ENCODE results near the gene AIFM3. TPM values are rescaled to one million over a fixed set of nuclear protein-coding genes. Genes with fewer than 3 reads are reported as not detected.
"Not testable (repeated sequence)": the region's sequence is repeated elsewhere in the genome, so short reads cannot be mapped to it uniquely, and the experiment has no call there.

The AIFM3 gene
- total RNA-seq, 1 donor from 2014 or later = 0.47 TPM

DNA sequence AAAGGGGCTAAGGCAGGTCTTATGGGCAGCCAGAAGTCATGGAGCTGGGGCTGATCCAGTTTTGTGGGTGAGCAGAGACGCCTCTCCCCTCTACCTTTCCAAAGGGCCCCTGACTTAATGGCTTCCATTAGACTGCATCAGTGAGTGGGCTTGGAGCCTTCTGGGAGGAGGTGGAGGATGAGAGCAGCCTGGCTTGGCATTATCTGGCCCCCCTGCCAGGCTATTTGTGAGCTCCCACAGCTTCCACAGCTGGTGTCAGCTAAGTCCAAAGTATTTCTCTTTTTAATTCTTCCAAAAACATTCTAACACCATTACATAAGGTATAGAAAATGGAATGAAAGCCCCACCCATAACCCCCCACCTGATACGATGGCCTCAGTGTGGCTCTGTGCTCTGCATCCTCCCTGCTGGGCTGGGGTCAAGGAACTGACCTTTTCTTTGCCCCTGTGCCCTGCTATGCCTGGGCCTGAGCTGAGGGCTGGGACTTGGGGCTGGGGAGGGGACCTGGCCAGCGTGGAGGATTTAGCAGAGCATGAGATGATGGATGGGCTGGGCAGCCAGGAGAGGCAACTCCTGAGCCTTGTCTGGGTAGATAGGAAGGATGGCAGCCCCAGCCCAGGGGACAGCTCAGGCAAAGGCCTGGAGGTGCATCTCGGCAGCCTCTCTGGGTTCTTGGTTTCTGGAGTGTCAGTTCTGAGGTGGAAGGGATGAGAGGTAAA, 4.0 kb downstream of the AIFM3 start:
- H3K4me1 Mint-ChIP-seq (ENCODE audit: low read depth) = peaks cover 3% of the 10 kb centered on the region
- no peak for DNase-seq (ENCODE audit: low spot score)
- no peaks in the 10 kb centered on the region for H3K27me3 Mint-ChIP-seq (ENCODE audit: low read depth)
- H3K27ac Mint-ChIP-seq (ENCODE audit: unreplicated experiment) = no peak overlapping the region
- TF ChIP-seq, protein P1, sequence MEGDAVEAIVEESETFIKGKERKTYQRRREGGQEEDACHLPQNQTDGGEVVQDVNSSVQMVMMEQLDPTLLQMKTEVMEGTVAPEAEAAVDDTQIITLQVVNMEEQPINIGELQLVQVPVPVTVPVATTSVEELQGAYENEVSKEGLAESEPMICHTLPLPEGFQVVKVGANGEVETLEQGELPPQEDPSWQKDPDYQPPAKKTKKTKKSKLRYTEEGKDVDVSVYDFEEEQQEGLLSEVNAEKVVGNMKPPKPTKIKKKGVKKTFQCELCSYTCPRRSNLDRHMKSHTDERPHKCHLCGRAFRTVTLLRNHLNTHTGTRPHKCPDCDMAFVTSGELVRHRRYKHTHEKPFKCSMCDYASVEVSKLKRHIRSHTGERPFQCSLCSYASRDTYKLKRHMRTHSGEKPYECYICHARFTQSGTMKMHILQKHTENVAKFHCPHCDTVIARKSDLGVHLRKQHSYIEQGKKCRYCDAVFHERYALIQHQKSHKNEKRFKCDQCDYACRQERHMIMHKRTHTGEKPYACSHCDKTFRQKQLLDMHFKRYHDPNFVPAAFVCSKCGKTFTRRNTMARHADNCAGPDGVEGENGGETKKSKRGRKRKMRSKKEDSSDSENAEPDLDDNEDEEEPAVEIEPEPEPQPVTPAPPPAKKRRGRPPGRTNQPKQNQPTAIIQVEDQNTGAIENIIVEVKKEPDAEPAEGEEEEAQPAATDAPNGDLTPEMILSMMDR (IDR thresholded peaks at IDR 0.05) = no peak
- no peaks in the 10 kb centered on the region for H3K36me3 Mint-ChIP-seq (ENCODE audit: low read depth)
- no peaks in the 10 kb centered on the region for H3K9me3 Mint-ChIP-seq (ENCODE audit: low read depth)
- no peak overlapping the region for H3K4me3 Mint-ChIP-seq (ENCODE audit: unreplicated experiment)

GRCh38 chr22:20972014-20972694, 5.1 kb downstream of the AIFM3 start:
- not testable (repeated sequence) for DNase-seq (ENCODE audit: low spot score); H3K9me3 Mint-ChIP-seq (ENCODE audit: low read depth); H3K4me1 Mint-ChIP-seq (ENCODE audit: low read depth); H3K4me3 Mint-ChIP-seq (ENCODE audit: unreplicated experiment); H3K27ac Mint-ChIP-seq (ENCODE audit: unreplicated experiment); H3K27me3 Mint-ChIP-seq (ENCODE audit: low read depth); H3K36me3 Mint-ChIP-seq (ENCODE audit: low read depth)

- Mint-ChIP-seq H3K27me3 (ENCODE audit: low read depth) (no peaks in the 10 kb centered on the region), H3K36me3 (ENCODE audit: low read depth) (no peaks in the 10 kb centered on the region), H3K9me3 (ENCODE audit: low read depth) (no peaks in the 10 kb centered on the region), H3K4me1 (ENCODE audit: low read depth) (peaks cover 3% of the 10 kb centered on the region), H3K27ac (ENCODE audit: unreplicated experiment) (no peak overlapping the region), H3K4me3 (ENCODE audit: unreplicated experiment) (no peak overlapping the region)
- TF ChIP-seq, protein P1 (IDR thresholded peaks at IDR 0.05) = no peak
- DNase-seq (ENCODE audit: low spot score) = peak; percentile 74
These were observed 6.0 kb downstream of the AIFM3 start for GRCh38 chr22:20972933-20973577.

GRCh38 chr22:20973634-20974286, 6.7 kb downstream of the AIFM3 start:
- H3K27ac Mint-ChIP-seq (ENCODE audit: unreplicated experiment) = no peak overlapping the region
- no peak overlapping the region for H3K4me3 Mint-ChIP-seq (ENCODE audit: unreplicated experiment)
- no peaks in the 10 kb centered on the region for H3K36me3 Mint-ChIP-seq (ENCODE audit: low read depth)
- H3K9me3 Mint-ChIP-seq (ENCODE audit: low read depth) = peaks cover 6% of the 10 kb centered on the region
- peak; percentile 80 for DNase-seq (ENCODE audit: low spot score)
- H3K27me3 Mint-ChIP-seq (ENCODE audit: low read depth) = no peaks in the 10 kb centered on the region
- TF ChIP-seq, protein P1 (IDR thresholded peaks at IDR 0.05) = no peak
- peaks cover 3% of the 10 kb centered on the region for H3K4me1 Mint-ChIP-seq (ENCODE audit: low read depth)

GRCh38 chr22:20974336-20974955, 7.4 kb downstream of the AIFM3 start:
- no peak overlapping the region for H3K4me3 Mint-ChIP-seq (ENCODE audit: unreplicated experiment)
- TF ChIP-seq, protein P1 (IDR thresholded peaks at IDR 0.05) = no peak
- H3K4me1 Mint-ChIP-seq (ENCODE audit: low read depth) = peaks cover 5% of the 10 kb centered on the region
- no peak for DNase-seq (ENCODE audit: low spot score)
- H3K27me3 Mint-ChIP-seq (ENCODE audit: low read depth) = peaks cover 2% of the 10 kb centered on the region
- H3K27ac Mint-ChIP-seq (ENCODE audit: unreplicated experiment) = no peak overlapping the region
- H3K9me3 Mint-ChIP-seq (ENCODE audit: low read depth) = peaks cover 10% of the 10 kb centered on the region
- H3K36me3 Mint-ChIP-seq (ENCODE audit: low read depth) = no peaks in the 10 kb centered on the region
